GM21717 (cell line): Measurements from ENCODE around the gene PRR35.

Experiments used
- ATAC-seq: cut with Tn5 transposase; IDR thresholded peaks from one replicate; pipeline ENCODE4 v1.9.1; 2021; ENCODE audit warnings: mild to moderate bottlenecking, moderate library complexity; ENCODE audit not compliant: unreplicated experiment

Gene PRR35

DNA sequence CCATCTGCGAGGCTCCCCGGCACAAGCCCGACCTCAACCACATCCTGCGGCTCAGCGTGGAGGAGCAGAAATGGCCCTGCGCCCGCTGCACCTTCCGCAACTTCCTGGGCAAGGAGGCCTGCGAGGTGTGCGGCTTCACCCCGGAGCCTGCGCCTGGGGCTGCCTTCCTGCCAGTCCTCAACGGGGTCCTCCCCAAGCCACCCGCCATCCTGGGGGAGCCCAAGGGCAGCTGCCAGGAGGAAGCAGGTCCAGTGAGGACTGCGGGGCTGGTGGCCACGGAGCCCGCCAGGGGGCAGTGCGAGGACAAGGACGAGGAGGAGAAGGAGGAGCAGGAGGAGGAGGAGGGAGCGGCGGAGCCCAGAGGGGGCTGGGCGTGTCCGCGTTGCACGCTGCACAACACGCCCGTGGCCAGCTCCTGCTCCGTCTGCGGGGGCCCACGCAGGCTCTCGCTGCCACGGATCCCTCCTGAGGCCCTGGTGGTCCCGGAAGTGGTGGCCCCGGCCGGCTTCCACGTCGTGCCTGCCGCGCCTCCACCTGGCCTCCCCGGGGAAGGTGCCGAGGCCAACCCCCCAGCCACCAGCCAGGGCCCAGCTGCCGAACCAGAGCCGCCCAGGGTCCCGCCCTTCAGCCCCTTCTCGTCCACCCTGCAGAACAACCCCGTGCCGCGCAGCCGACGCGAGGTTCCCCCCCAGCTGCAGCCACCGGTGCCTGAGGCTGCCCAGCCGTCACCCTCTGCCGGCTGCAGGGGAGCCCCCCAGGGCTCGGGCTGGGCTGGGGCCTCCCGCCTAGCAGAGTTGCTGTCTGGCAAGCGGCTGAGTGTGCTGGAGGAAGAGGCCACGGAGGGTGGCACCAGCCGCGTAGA, 13.1 kb upstream of the PRR35 start:
- no peak for ATAC-seq

DNA sequence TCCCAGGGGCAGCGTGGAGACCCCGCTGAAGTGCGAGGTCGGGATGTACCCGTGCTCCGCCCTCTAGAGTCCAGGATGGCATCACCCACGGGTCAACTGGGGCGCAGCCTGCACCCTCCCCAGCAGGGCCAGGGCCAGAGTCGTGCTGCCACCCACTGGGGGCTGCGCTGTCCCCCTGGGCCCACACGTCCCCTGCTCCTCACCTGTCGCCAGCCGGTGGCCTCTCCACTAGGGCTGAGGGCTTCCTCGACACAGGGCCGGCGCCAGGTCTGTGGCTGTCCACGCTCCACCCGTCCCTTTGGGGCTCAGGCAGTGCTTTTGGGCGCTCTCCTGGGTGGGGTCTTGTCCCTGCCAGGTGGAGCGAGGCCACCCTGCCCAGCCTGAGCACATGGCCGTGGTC, 11.6 kb upstream of the PRR35 start:
- ATAC-seq: no peak

DNA sequence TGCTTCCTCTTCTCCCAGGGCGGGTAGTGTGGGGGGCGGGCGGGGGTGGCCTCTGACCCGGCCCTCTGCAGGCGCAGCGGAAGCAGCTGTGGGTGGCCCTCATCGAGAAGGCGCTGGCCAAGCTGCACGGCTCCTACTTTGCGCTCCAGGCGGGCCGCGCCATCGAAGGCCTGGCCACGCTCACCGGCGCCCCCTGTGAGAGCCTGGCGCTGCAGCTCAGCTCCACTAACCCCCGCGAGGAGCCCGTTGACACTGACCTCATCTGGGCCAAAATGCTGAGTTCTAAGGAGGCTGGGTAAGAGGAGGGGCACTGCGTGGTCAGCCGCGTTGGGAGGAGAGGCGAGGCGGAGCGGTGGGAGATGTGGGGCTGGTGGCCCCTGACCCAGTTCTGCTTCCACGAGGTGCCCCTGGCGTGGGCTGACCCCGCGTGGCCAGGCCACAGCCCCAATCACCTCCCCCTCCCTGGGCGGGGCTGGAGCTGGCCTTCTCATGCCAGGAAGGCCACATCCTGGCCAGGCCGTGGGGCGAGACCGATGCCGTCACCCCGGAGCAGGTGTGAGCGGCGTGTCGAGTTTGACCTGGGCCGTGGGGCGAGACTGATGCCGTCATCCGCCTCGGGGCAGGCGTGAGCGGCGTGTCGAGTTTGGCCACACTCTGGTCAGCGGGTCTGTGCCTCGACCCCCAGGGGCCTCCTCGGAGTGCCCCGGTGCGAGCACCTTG, 10.5 kb upstream of the PRR35 start:
- ATAC-seq: no peak

DNA sequence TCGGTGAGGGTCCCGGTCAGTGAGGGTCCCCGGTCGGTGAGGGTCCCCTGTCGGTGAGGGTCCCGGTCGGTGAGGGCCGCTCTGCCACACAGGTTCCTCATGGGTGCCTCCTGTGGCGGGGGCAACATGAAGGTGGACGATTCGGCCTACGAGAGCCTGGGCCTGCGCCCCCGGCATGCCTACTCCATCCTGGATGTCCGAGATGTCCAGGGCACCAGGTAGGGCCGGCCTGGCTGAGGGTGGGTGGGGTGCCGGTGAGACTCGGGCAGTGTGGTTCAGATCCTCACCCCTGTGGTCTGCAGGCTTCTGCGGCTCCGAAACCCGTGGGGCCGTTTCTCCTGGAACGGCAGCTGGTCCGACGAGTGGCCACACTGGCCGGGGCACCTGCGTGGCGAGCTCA, 9.0 kb upstream of the PRR35 start:
- ATAC-seq: no peak

DNA sequence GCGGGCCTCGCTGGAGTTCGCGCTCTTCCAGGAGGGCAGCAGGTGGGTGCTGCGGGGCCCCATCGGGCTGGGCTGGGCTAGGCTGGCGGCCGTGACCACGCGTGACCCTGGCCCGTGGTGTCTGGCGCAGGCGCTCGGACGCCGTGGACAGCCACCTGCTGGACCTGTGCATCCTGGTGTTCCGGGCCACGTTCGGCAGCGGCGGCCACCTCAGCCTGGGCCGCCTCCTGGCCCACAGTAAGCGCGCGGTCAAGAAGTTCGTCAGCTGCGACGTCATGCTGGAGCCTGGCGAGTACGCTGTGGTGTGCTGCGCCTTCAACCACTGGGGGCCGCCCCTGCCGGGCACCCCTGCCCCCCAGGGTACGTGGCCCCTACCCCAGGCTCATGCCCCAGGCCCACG, 8.0 kb upstream of the PRR35 start:
- no peak for ATAC-seq

DNA sequence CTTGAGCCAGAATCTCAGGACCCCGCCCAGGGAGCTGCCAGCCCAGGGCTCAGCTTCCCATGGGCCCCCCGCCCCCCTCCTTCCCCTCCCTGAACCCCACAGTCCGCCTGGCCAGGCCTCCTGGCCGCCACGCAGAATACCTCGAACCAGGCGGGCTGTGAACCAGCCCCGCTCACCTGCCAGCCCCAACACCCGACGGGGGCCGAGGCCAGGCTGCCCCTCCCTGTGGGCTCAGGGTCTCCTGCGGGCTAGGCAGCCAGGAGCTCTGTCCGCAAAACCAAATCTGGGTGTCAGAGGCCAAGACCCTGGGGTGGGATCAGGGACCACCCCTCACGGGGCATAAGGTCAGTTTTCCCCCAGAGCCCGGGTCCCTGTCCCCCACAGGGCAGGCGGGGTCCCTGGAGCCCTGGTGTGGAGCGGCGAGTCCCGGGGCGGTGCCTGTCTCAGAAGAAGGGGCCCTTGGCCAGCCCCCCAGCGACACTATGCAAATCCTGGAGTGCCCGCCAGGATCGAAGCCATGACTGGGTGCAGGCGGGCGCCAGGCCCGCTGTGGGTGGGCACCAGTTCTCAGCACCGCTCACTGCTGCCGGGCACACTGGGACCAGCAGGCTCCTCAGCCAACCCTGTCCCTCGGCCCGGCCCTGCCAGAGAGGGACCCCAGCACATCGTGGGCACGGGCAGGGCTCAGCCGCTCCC, 6.4 kb upstream of the PRR35 start:
- ATAC-seq: no peak

DNA sequence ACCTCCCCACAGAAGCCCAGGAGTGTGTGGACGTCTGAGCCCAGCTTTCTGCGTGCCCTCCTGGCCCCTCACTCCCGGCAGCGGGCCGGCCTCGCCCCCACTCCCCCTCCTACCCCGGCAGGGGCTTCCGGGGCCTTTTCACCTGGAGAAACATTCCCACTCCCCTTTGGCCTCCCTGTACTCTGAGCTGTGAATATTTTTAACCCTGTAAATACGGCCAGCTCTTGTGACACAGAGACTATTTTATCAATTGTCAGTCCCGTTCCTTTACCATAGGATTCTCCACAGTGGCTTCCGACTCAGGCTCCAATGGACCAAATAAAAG, 5.9 kb upstream of the PRR35 start:
- no peak for ATAC-seq

DNA sequence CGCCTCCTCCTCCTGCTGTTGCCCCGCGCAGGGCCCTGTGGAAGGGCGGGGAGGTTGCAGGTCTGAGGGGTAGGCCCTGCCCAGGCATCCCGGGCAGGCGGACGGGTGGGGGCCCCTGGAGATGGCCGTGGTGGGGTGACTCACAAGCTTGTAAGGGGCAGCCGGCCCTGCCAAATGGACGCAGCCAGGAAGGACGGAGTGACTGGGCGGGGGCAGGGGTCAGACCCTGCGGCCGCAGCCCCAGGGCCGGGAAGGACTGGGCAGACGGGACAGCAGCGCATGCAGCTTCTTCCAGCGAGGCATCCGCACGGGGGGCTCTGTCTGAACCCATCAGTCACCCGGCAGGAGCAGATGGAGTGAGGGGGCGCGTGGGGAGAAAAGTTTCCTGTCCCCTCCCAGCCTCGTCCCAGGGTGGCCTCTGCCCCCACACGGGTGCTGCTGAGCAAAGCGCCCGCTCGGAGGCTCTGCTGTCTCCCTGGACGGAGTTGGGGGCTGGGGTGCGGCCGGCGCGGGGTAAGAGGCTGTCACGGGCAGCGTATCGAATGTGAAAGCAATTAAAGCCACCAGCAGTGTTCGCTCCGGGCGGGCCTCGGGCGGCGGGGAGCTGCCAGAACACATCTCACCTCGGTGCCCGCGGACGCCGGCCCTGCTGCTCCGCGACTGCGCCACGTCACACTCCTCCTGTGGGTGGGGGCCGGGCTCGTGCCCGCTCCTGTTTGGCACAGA, 5.4 kb upstream of the PRR35 start:
- ATAC-seq: no peak

DNA sequence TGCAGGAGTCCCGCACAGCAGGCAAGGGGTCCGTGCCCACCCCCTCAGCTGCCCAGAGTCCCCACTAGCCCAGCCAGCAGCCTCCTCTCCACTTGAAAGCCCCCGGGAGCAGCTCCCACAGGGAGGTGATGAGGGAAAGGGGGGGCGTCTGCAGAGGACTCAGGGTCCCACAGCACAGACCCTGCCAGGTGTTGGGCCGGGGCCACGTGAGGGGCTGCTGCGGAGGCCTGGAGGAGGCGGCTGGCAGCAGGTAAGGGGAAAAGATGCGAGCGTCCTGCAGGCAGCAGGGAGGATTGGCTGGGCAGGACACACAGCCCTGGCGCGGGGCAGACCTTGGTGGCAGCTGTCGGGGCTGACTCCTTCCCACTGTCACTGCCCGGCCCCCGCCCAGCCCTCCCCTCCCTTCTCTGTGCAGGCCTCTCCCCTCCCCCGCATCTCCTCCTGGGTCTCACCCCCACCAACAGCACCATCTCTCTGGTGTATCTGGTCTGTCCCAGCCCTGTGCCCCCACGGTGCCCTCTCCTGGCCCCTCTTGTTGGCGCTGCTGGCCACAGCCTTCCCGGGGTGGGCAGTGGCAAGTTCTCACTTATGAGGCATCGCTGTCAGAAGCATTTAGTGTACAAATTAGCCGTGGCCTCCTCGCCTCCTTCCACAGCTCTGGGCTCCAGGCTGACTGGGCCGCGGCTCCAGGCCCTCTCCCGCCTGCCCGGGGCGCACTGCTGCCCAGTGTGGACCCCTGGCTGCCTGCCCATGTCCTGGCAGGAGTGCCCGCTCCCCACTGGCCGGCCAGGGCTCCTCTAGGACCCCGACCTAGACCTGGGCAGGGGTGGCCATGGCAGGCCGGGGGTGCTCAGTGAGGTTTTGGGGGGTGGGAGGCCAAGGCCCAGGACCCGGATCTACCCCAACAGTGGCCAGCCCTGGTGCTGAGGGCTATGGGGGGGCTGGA, 4.4 kb upstream of the PRR35 start:
- no peak for ATAC-seq

DNA sequence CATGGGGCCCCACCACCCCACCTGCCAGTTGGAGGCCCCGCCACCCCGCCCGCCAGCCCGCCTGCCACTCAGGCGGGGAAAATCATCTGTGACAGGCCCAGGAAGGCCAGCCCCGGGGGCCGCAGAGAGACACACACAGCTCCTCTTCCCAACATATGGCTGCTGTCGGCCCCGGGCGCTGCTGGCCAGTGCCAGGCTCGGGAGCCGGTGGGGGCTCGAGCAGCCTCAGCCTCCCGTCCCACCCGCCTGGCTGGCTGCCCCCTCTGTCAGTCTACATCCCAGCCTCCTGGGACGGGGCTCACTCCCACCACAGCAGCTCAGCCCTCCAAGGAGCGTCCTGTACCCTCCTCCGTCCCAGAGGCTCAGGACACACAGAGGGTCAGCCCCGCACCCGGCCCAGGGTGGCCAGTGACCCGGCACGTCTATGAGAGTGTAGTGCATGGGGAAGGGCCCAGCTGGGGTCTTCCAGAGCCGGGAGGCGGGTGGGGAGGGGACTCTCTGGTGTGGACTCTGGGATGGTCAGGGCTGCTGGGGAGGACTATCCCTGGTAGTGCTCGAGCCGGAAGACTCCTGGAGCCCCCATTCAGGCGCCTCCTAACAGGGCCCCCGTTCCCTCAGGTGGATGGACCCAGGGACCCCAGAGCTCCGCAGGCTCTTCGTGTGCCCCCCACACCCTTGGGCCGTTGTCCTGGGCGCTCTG, 3.6 kb upstream of the PRR35 start:
- ATAC-seq: no peak

DNA sequence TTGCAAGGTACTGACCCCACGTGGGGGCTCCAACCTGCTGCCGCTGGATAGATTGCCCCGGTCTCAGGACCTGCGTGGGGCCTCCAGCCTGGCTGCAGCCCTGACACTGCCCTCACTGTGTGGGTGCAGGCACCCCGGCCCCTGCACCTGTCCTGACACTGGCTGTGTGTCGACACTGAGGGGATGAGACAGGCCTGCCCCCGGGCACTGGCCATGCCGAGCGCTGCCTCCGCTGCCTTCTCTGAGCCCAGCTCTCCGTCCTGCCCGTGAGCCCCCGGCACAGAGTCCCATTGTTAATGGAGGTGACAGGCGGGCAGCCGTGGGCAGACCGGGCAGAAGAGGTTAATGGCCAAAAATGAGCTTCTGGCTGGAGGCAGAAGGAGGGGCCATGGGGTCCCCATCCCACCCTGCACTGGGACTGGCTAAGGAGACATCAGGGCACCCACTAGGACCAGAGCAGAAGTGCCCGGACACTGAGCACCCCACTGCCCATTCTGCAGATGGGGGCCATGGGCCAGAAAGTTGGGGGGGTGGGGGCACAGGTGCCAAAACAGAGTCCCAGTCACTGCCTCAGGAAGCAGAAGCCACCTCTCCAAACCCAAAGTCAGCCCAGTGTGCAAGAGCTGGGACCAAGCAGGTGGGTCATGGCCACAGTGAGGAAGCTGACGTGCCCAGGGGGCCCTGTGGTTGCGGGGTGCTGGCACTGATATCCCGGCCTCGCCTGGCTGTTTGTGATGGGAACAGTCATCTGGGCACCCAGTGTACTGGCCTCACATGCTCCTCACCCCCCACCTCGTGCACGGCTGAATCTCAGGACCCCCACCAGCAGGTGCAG, 2.5 kb upstream of the PRR35 start:
- no peak for ATAC-seq

DNA sequence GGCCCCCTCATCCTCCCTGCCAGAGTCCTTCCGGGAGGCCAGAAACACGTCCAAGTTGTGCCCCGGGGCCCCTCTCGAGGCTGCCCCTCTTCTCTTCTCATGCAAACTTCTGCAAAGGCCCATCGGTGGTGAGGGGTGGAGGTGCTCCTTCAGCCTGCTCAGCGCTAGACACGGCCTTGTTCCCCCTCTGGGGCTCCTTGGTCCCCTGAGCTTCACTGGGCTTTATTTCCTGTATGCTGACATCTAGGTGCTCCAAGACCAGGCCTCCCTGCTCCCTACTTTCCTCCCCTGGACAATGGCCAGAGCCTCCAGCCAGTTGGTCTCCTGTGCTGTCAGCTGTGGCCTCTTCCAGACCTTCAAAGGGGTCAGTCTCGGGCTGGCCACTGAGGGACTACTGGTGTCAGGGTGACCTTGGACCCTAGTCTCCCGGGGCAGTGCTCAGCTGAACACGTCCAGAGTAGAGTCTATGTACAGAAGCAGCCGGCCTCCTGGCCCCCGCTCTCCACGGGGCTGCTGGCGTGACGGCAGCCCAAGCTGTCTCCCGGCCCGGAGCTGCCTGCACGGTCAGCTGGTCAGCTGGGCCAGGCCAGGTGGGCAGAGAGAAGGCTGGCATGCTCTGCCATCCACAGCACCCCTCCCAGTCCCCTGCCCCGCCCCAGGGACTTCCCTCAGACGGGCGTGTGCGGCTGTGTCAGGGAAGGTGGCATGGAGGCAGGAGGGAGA, 1.7 kb upstream of the PRR35 start:
- no peak for ATAC-seq

DNA sequence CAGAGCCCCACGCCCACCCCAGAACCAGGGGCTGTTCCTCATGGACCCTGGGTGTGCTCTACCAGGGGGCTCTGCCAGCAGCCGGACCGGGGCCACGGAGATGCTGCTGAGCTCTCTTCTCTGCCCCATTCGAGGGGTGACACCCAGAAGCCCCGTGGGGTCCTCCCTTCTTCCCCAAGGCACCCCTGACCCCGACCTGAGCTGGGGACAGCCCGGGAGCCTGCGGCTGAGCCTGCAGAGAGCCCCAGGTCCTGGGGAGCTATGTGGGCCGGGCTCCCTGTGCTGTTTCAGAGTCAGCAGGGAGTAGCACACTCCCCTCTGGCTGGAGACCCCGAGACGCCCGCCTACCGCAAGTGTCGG, 1.2 kb upstream of the PRR35 start:
- ATAC-seq: no peak

DNA sequence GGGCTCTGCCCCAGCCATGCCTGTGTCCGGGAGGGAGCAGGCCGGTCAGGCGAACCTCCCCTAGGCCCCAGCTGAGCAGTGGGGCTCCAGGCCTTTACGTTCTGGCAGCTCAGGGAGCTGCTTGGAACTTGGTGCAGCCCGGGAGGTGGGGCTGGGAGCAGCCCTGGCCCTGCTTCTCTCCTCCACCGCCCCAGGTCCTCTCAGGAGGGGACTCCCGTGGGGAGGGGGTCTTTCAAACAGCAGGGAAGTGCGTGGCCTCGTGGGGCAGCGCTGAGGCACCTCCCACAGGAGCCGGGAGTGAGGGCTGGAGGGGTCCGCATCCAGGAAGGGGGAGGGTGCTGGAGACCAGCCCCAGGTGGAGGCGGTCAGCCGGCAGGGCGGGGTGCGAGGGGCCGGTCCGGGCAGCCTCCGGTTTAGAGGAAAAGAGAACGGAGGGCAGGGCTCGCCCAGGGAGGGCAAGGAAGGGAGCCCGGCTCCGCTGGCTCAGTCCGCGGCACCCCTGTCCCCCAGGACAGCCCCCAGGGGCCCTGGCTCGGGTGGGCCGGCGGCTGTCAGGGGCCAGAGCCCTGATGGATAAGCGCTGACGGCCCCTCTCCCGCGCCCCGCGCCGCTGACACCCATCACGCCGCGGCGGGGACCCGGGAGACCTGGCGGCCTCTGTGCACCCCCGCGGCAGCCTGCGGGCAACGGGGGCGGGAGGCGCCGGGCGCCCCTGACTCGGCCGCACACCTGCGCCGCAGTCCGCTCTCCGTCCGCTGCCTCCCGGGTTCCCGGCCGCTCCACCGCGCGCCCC, 587 bp upstream of the PRR35 start:
- ATAC-seq: no peak

DNA sequence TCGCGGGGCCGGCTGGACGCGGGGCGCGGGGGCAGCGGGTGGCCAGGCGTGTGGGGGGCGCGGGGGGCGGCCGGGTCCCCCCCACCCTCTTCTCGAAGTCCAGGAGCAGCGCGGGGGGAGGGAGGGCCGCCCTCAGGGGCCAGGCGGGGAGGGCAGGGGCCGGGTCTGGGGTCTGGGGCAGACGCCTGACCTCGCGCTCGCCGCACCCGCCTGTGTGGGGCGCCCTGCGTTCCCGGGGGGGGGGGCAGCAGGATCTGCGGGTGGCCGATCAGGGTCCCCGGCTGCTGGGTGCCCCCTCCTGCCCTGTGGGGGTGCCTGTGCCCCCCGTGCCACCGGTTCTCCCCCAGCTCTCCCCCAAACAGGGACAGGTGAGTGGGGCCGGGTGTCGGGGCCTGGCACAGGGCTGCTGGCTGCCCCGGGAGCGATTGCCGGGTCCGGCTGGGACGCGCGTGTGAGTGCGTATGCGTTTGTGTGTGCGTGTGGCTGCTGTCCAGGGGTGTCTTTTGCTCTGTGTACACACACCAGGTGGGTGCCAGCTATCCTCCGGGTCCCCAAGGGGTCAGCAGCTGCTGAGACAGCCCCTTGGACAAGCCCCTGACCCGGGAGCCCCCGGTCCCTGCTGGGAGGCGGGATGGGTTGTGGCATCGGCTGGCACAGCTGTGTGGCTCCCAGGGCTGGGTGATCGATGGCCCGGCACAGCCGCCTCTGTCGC, 663 bp downstream of the PRR35 start:
- ATAC-seq: no peak

DNA sequence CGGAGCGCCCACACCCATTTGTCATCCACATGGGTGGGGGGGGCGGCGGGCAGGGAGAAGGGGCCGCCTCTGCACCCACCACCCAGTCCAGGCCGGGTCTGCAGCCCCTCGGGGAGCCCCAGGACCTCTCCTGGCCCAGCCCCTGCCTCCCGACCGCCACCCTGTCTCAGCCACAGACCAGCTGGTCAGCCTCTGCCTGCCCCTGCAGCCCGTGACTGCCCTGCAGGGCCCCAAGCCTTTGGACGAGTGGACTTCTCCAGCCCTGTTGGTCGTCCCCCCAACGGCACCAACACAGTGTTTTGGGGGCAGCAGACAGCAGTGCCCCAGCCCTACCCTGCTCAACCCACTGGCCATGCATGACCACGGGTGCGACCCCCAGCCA, 1.2 kb downstream of the PRR35 start:
- ATAC-seq: no peak
